GM23248 (cell line): ENCODE results near the gene CBFA2T3. TPM values are rescaled to one million over a fixed set of nuclear protein-coding genes. Genes with fewer than 3 reads are reported as not detected.

ENCODE experiments used
- DNase-seq: peaks from one replicate; pipeline ENCODE4 v3.0.0-alpha.2; 2015
- H2AFZ ChIP-seq: fragments of 200-600 bp; sonication (generic); 2 replicates; pipeline ENCODE4 v1.6.1; 2016; ENCODE audit warnings: antibody characterized with exemption
- H3F3A ChIP-seq: fragments of 200-600 bp; sonication (generic); 2 replicates; pipeline ENCODE4 v1.6.1; 2016; ENCODE audit warnings: mild to moderate bottlenecking, antibody characterized with exemption, mixed run types; ENCODE audit not compliant: insufficient read depth
- H3K27ac ChIP-seq: fragments of 200-600 bp; sonication (generic); 2 replicates; pipeline ENCODE4 v1.5.1; 2016; ENCODE audit warnings: mild to moderate bottlenecking
- H3K27me3 ChIP-seq: fragments of 200-600 bp; sonication (generic); replicated peaks from 2 replicates; pipeline ENCODE4 v1.6.1; 2016; ENCODE audit warnings: mild to moderate bottlenecking; ENCODE audit not compliant: insufficient read depth
- H3K36me3 ChIP-seq: fragments of 200-600 bp; sonication (generic); 2 replicates; pipeline ENCODE4 v1.6.1; 2016; ENCODE audit warnings: low read depth, mild to moderate bottlenecking
- H3K4me1 ChIP-seq: fragments of 200-600 bp; sonication (generic); 2 replicates; pipeline ENCODE4 v1.6.1; 2016; ENCODE audit warnings: mild to moderate bottlenecking; ENCODE audit not compliant: insufficient read depth
- H3K4me2 ChIP-seq: fragments of 200-600 bp; sonication (generic); one replicate; pipeline ENCODE4 v1.6.1; 2016; ENCODE audit warnings: mild to moderate bottlenecking; ENCODE audit not compliant: unreplicated experiment
- H3K4me3 ChIP-seq: fragments of 200-600 bp; sonication (generic); 2 replicates; pipeline ENCODE4 v1.5.1; 2016; ENCODE audit warnings: mild to moderate bottlenecking
- H3K79me2 ChIP-seq: fragments of 200-600 bp; sonication (generic); 2 replicates; pipeline ENCODE4 v1.6.1; 2016; ENCODE audit warnings: mild to moderate bottlenecking; ENCODE audit not compliant: insufficient read depth
- H3K9ac ChIP-seq: fragments of 200-600 bp; sonication (generic); 2 replicates; pipeline ENCODE4 v1.6.1; 2016; ENCODE audit warnings: mild to moderate bottlenecking
- H3K9me2 ChIP-seq: fragments of 200-600 bp; sonication (generic); 2 replicates; pipeline ENCODE4 v1.6.1; 2016; ENCODE audit warnings: mixed run types, mild to moderate bottlenecking, moderate library complexity; ENCODE audit not compliant: insufficient read depth
- H3K9me3 ChIP-seq: fragments of 200-600 bp; sonication (generic); one replicate; pipeline ENCODE4 v1.6.1; 2017; ENCODE audit warnings: low read depth
- H4K20me1 ChIP-seq: fragments of 200-600 bp; sonication (generic); 2 replicates; pipeline ENCODE4 v1.6.0; 2016; ENCODE audit not compliant: insufficient read depth
- EZH2 ChIP-seq: fragments of 200-600 bp; sonication (generic); IDR thresholded peaks from 2 replicates; pipeline ENCODE4 v1.6.1; 2018; ENCODE audit warnings: antibody characterized with exemption, mild to moderate bottlenecking; ENCODE audit not compliant: insufficient read depth, poor library complexity, severe bottlenecking
- EZH2phosphoT487 ChIP-seq: fragments of 200-600 bp; sonication (generic); IDR thresholded peaks from 2 replicates; pipeline ENCODE4 v1.6.1; 2018; ENCODE audit warnings: antibody characterized with exemption, moderate library complexity, mild to moderate bottlenecking, low read depth; ENCODE audit not compliant: insufficient read depth
- WGBS, 2 experiments: methylation state at CpG; one replicate each; pipeline ENCODE4 v1.1.6; 2015 to 2017; ENCODE audit warnings: low lambda C conversion rate in 2 of 2, low coverage in 1 of 2; ENCODE audit errors: missing lambda C conversion rate in 2 of 2; 5-methylcytosine and 5-hydroxymethylcytosine counted together
- in situ Hi-C: fragments of 300-500 bp; cut with MboI; formaldehyde crosslinking; loops from 2 replicates; pipeline ENCODE4 v1.15.0; 2020
- polyA plus RNA-seq: library from polyadenylated mRNA; unstranded; fragments of >200 nt; fragmentation: Nextera tagmentation; extraction: Ambion mirVana; gene quantifications from 2 replicates; pipeline ENCODE4 v1.2.1, GENCODE V29; 2016
- total RNA-seq: library from RNA; depleted of rRNA; stranded (reverse); fragments of >200 nt; shearing (Covaris generic); gene quantifications from 2 replicates; pipeline ENCODE4 v1.2.3, GENCODE V29; 2014

Gene CBFA2T3
- total and polyA plus RNA-seq, 2 experiments from 2014 or later, result not detected

GRCh38 chr16:89015271-89015859, 38.4 kb upstream of the CBFA2T3 start:
- Histone ChIP-seq H3K79me2 (no peaks in the 10 kb centered on the region), H3K27me3 (no peaks in the 10 kb centered on the region; the same call in 1 of the 2 replicates), H3F3A (no peaks in the 10 kb centered on the region; the same call in 1 of the 2 replicates), H3K4me2 (no peak overlapping the region), H3K27ac (no peak overlapping the region), H4K20me1 (no peaks in the 10 kb centered on the region), H2AFZ (no peak overlapping the region), H3K9me3 (no peaks in the 10 kb centered on the region), H3K9me2 (no peaks in the 10 kb centered on the region), H3K4me1 (no peaks in the 10 kb centered on the region), H3K9ac (no peak overlapping the region), H3K36me3 (no peaks in the 10 kb centered on the region), H3K4me3 (no peak overlapping the region)
- DNase-seq, result no peak
- WGBS, 2 experiments, result 42 to 51% methylated on average over 9 to 18 of the region's 20 CpGs
- in situ Hi-C loops, result no loop called here
- no peak for TF ChIP-seq EZH2

- Histone ChIP-seq H3K9ac (no peak overlapping the region), H3K9me3 (no peaks in the 10 kb centered on the region), H3F3A (no peaks in the 10 kb centered on the region; the same call in 1 of the 2 replicates), H3K27ac (no peak overlapping the region), H3K4me3 (no peak overlapping the region), H3K9me2 (no peaks in the 10 kb centered on the region), H3K79me2 (no peaks in the 10 kb centered on the region), H3K36me3 (no peaks in the 10 kb centered on the region), H3K27me3 (no peaks in the 10 kb centered on the region; the same call in 1 of the 2 replicates), H3K4me1 (no peaks in the 10 kb centered on the region), H2AFZ (no peak overlapping the region), H3K4me2 (no peak overlapping the region), H4K20me1 (no peaks in the 10 kb centered on the region)
- TF ChIP-seq EZH2 (no peak), EZH2phosphoT487 (no peak)
- no peak for DNase-seq
- WGBS, 2 experiments, result 32 to 34% methylated on average over 17 to 18 of the region's 19 CpGs
- in situ Hi-C loops, result no loop called here
Measured at GRCh38 chr16:89014403-89015230, 37.6 kb upstream of the CBFA2T3 start.

GRCh38 chr16:89013692-89014402, 36.8 kb upstream of the CBFA2T3 start:
- no peak overlapping the region for H3K27ac ChIP-seq
- H3K9me3 ChIP-seq, result no peaks in the 10 kb centered on the region
- no peak overlapping the region for H3K9ac ChIP-seq
- H3K79me2 ChIP-seq, result no peaks in the 10 kb centered on the region
- H3F3A ChIP-seq, result no peaks in the 10 kb centered on the region; the same call in 1 of the 2 replicates
- H3K9me2 ChIP-seq, result no peaks in the 10 kb centered on the region
- H3K27me3 ChIP-seq, result no peaks in the 10 kb centered on the region; the same call in 1 of the 2 replicates
- DNase-seq, result no peak
- TF ChIP-seq EZH2 (no peak), EZH2phosphoT487 (no peak)
- no peak overlapping the region for H2AFZ ChIP-seq
- no peak overlapping the region for H3K4me3 ChIP-seq
- 28 to 30% methylated on average over 25 of the region's 25 CpGs for WGBS, 2 experiments
- no peak overlapping the region for H3K4me2 ChIP-seq
- in situ Hi-C loops, result no loop called here
- no peaks in the 10 kb centered on the region for H3K36me3 ChIP-seq
- no peaks in the 10 kb centered on the region for H4K20me1 ChIP-seq
- no peaks in the 10 kb centered on the region for H3K4me1 ChIP-seq

- Histone ChIP-seq H3F3A (no peaks in the 10 kb centered on the region; the same call in 1 of the 2 replicates), H3K4me3 (no peak overlapping the region), H3K9me3 (no peaks in the 10 kb centered on the region), H3K79me2 (no peaks in the 10 kb centered on the region), H3K4me2 (no peak overlapping the region), H4K20me1 (no peaks in the 10 kb centered on the region), H3K36me3 (no peaks in the 10 kb centered on the region), H3K9me2 (no peaks in the 10 kb centered on the region), H3K9ac (no peak overlapping the region), H3K27me3 (no peaks in the 10 kb centered on the region; the same call in 1 of the 2 replicates), H3K27ac (no peak overlapping the region), H3K4me1 (no peaks in the 10 kb centered on the region), H2AFZ (no peak overlapping the region)
- no peak for DNase-seq
- in situ Hi-C loops, result no loop called here
- no peak for TF ChIP-seq EZH2phosphoT487
- TF ChIP-seq EZH2, result no peak
- WGBS, 2 experiments, result 33 to 36% methylated on average over 6 of the region's 6 CpGs
Measured at GRCh38 chr16:89013111-89013510, 36.1 kb upstream of the CBFA2T3 start.
